GM12878 (cell line): Measurements from ENCODE around the gene TFCP2.

Experiments
- BCLAF1 ChIP-seq: fragments of 450-650 bp; IDR thresholded peaks from 2 replicates; pipeline ENCODE4 v1.6.1; 2017; ENCODE audit warnings: antibody characterized with exemption, mild to moderate bottlenecking, moderate library complexity
- CHD1 ChIP-seq: IDR thresholded peaks from 2 replicates; pipeline ENCODE4 v1.6.1; 2012; ENCODE audit warnings: low read depth, low read length, improper control_type of control experiment
- CTCF ChIP-seq, 3 experiments: IDR thresholded peaks in 2 of 3; conservative IDR thresholded peaks in 1 of 3; 2 replicates each; pipeline ENCODE4 v1.5.1; 2011; ENCODE audit warnings: low read depth in 3 of 3, low read length in 3 of 3, mild to moderate bottlenecking in 3 of 3, control low read depth in 2 of 3, moderate library complexity in 2 of 3, inconsistent platforms in 1 of 3, mixed read lengths in 1 of 3; ENCODE audit not compliant: control insufficient read depth in 2 of 3, insufficient read depth in 1 of 3; ENCODE audit errors: extremely low read depth in 1 of 3
- MYC ChIP-seq: IDR thresholded peaks from 2 replicates; pipeline ENCODE4 v1.6.1; 2011; ENCODE audit warnings: mild to moderate bottlenecking, low read length, moderate library complexity, inconsistent platforms; ENCODE audit not compliant: insufficient read depth, insufficient replicate concordance, insufficient read length, severe bottlenecking
- NBN ChIP-seq: fragments of 450-650 bp; IDR thresholded peaks from 2 replicates; pipeline ENCODE4 v1.6.1; 2016
- POLR2A ChIP-seq: IDR thresholded peaks from 2 replicates; pipeline ENCODE4 v1.6.1; 2011; ENCODE audit warnings: low read depth, mild to moderate bottlenecking, low read length
- SREBF1 ChIP-seq: IDR thresholded peaks from 2 replicates; pipeline ENCODE4 v1.6.1; 2012; ENCODE audit warnings: mild to moderate bottlenecking, low read length
- ZBTB11 ChIP-seq: fragments of 450-650 bp; formaldehyde crosslinking; IDR thresholded peaks from 2 replicates; pipeline ENCODE4 v1.5.0; 2022; ENCODE audit warnings: mild to moderate bottlenecking, missing genetic modification characterization
- ZBTB33 ChIP-seq: fragments of 450-650 bp; IDR thresholded peaks from 2 replicates; pipeline ENCODE4 v1.6.1; 2017; ENCODE audit warnings: mild to moderate bottlenecking
- ZNF274 ChIP-seq: IDR thresholded peaks from one replicate; pipeline ENCODE4 v1.8.0; 2011; ENCODE audit not compliant: insufficient read length, insufficient read depth

DNA sequence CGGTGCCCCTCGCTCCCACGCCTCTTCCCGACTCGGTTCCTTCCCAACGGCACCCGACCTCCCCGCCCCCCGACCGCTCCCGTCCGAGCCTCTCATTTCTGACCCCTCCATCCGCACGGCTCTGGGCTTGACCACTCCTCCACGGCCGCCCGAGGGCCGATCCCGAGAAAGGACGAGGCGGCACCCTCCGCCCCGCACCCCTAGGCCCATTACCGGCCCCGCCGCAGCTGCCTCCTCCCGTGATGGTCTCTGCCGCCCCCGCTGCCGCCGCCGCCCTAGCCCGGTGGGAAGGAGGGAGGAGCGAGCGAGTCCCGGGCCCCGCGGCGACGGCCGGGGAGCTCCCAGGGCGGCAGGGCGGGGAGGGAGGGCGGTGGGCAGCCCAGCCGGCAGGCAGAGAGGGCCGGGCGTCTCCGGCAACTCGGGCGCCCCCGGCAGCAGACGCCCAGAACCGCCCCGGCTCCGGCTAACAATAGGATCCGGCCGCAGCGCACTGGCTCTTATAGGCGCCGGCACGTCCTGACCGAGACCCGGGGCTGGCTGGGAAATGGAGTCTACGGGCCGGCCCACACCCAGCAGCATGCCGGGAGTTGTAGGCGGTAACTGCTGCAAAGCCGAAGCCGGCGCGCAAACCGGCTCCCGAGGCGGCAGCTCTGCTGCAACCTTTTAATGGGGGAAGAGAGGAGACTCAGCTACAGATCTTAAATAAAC, 89.7 kb downstream of the TFCP2 start, which contains the start of gene CSRNP2:
- TF ChIP-seq MYC (no peak), ZBTB11 (CRISPR knock-in tag) (no peak), SREBF1 (no peak; the same call in 1 of the 2 replicates), CTCF (IDR thresholded peaks at IDR 0.05 in 2 of 3, conservative IDR thresholded peaks at IDR 0.05 in 1 of 3; ENCODE audit: control insufficient read depth in 2 of 3, extremely low read depth in 1 of 3, insufficient read depth in 1 of 3, low read depth in 3 of 3, low read length in 3 of 3) (peak in 1 of 3 experiments; percentile 26; a peak in 2 of 6 replicates), NBN (0 out of 2 replicates have a peak, but pooled peaks have one; percentile 18), ZBTB33 (no peak), ZNF274 (no peak), BCLAF1 (no peak), CHD1 (no peak), POLR2A (peak; percentile 100)
